C4-2B (cell line): ENCODE results near the gene NCK2.

Source experiments
- CTCF ChIP-seq: fragments of 450-650 bp; conservative IDR thresholded peaks from 2 replicates; pipeline ENCODE4 v1.5.1; 2017; ENCODE audit warnings: mild to moderate bottlenecking
- ZFX ChIP-seq: fragments of 450-650 bp; IDR thresholded peaks from 2 replicates; pipeline ENCODE4 v1.6.1; 2017

- TF ChIP-seq CTCF = no peak
- no peak for TF ChIP-seq ZFX
Measured at GRCh38 chr2:105794926-105795574, 50.3 kb downstream of the NCK2 start.
